ENCODE results near the gene ARMH1.

GRCh38 chr1:44685218-44685617, 10.7 kb downstream of the ARMH1 start:
- no peak for TF ChIP-seq EZH2phosphoT487 (IDR thresholded peaks at IDR 0.05; ENCODE audit: borderline replicate concordance)
- TF ChIP-seq, protein P1, sequence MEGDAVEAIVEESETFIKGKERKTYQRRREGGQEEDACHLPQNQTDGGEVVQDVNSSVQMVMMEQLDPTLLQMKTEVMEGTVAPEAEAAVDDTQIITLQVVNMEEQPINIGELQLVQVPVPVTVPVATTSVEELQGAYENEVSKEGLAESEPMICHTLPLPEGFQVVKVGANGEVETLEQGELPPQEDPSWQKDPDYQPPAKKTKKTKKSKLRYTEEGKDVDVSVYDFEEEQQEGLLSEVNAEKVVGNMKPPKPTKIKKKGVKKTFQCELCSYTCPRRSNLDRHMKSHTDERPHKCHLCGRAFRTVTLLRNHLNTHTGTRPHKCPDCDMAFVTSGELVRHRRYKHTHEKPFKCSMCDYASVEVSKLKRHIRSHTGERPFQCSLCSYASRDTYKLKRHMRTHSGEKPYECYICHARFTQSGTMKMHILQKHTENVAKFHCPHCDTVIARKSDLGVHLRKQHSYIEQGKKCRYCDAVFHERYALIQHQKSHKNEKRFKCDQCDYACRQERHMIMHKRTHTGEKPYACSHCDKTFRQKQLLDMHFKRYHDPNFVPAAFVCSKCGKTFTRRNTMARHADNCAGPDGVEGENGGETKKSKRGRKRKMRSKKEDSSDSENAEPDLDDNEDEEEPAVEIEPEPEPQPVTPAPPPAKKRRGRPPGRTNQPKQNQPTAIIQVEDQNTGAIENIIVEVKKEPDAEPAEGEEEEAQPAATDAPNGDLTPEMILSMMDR (conservative IDR thresholded peaks at IDR 0.05; ENCODE audit: low read length), result no peak
